ENCODE data around the gene ZIC5. TPM values are rescaled to one million over a fixed set of nuclear protein-coding genes. Genes with fewer than 3 reads are reported as not detected.

The ZIC5 gene
- total and polyA plus RNA-seq, 4 experiments from 2014 or later: not detected

DNA sequence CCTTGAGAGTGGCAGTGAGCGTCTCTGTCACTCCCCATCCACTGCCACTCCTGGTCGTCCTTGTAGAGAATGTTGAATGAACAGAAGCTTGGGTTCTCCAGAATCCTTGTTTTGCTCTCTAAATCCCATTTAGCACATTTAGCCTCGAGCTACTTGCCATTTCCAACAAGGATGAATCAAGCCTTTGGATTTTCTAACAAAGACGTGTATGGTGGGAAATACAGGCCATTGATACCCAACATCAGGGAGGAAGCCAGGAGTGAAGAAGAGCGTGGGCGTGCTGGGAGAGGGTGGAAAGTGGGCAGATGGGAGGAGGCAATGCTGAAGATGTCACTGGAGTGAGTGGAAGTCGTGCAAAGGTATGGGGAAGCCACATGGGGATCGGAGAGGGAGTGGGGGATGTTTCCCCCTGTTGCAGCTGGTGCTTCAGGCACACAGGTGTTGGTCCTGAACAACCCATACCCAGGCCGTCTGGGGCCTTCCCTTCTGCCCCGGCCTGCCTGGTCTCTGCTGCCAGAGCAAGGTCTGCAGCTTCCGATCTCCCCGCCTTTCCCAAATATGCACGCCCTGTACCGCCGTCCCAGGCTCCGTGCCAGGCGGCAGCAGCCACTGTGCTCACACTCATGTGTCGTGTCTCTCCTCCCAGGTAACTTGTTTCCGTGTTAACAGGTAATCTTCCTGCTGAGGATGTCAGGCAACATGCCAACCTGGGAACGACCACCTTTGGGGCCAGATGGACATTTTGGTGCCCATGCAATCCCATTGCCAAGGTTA, 48.7 kb downstream of the ZIC5 start:
- intact Hi-C loops (cut with micrococcal nuclease): no loop called here
- ChIA-PET CTCF (ENCODE audit: partially characterized antibody) (interaction anchor here (1.3 to 1.8 kb wide), 3 partner anchors 10 to 312 kb away, joined by 3 to 8 read pairs (median 7); no protein-coding TSS in a partner anchor), POLR2A (ENCODE audit: partially characterized antibody) (interaction anchor here (1.7 kb wide), 1 partner anchor 41 kb away, joined by 3 read pairs; no protein-coding TSS in a partner anchor)
- Histone ChIP-seq H3K36me3 (ENCODE audit: insufficient read depth, low read length) (no peaks in the 10 kb centered on the region), H3K4me3 (ENCODE audit: low read length in 2 of 2) (no peak overlapping the region), H3K9me3 (ENCODE audit: control insufficient read depth in 1 of 2, low read length in 2 of 2) (no peaks in the 10 kb centered on the region), H3K4me1 (ENCODE audit: insufficient read depth, low read length) (no peaks in the 10 kb centered on the region), H3K27me3 (ENCODE audit: insufficient read depth, low read length) (no peaks in the 10 kb centered on the region), H3K27ac (ENCODE audit: low read depth, low read length) (no peak overlapping the region)
- no peak for DNase-seq
- H3K36me3 Mint-ChIP-seq: peaks cover 0 to 4% of the 10 kb centered on the region in 2 donors
- peaks cover 0 to 5% (median 0%) of the 10 kb centered on the region in 8 donors for H3K9me3 Mint-ChIP-seq
- no peak overlapping the region for H3K27ac Mint-ChIP-seq
- H3K4me1 Mint-ChIP-seq: peaks cover 0 to 2% (median 0%) of the 10 kb centered on the region in 4 donors
- no peak overlapping the region for H3K4me3 Mint-ChIP-seq
- H3K27me3 Mint-ChIP-seq: peaks cover 8 to 28% of the 10 kb centered on the region in 2 donors

DNA sequence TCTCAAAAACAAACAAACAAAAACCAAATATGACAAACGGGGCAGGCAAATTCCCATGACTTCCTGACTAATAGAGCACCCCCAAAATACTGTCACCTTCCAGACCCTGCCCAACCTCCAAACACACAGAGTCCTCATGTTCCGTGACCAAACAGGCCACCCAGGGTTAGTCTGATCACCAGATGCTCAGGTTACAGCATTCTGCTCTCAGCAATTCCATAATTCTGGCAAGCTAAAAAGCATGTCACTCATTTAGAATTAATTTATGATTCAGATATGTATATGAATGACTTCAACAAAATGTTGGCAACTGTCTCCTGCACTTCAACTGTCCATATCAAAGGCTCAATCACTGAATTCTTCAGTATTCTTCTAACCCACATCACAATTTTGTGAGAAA, 52.4 kb downstream of the ZIC5 start:
- Histone ChIP-seq H3K4me1 (ENCODE audit: insufficient read depth, low read length) (peaks cover 7% of the 10 kb centered on the region), H3K27me3 (ENCODE audit: insufficient read depth, low read length) (no peaks in the 10 kb centered on the region), H3K4me3 (ENCODE audit: low read length in 2 of 2) (no peak overlapping the region), H3K9me3 (ENCODE audit: control insufficient read depth in 1 of 2, low read length in 2 of 2) (no peaks in the 10 kb centered on the region), H3K36me3 (ENCODE audit: insufficient read depth, low read length) (no peaks in the 10 kb centered on the region), H3K27ac (ENCODE audit: low read depth, low read length) (no peak overlapping the region)
- H3K4me1 Mint-ChIP-seq: peaks cover 3 to 11% (median 6%) of the 10 kb centered on the region in 4 donors
- H3K9me3 Mint-ChIP-seq: peaks cover 0 to 4% (median 0%) of the 10 kb centered on the region in 8 donors
- H3K36me3 Mint-ChIP-seq: peaks cover 0 to 4% of the 10 kb centered on the region in 2 donors
- no peak overlapping the region for H3K27ac Mint-ChIP-seq
- intact Hi-C loops (cut with micrococcal nuclease): no loop called here
- H3K27me3 Mint-ChIP-seq: peaks cover 4 to 16% of the 10 kb centered on the region in 2 donors
- no peak overlapping the region for H3K4me3 Mint-ChIP-seq
- CTCF ChIA-PET (ENCODE audit: partially characterized antibody): interaction anchor here (0.6 to 2.3 kb wide), 7 partner anchors 9 to 597 kb away, joined by 3 to 15 read pairs (median 4); no protein-coding TSS in a partner anchor
- POLR2A ChIA-PET (ENCODE audit: partially characterized antibody): interaction anchor here (1.6 kb wide), 1 partner anchor 262 kb away, joined by 7 read pairs; no protein-coding TSS in a partner anchor
- DNase-seq: no peak

DNA sequence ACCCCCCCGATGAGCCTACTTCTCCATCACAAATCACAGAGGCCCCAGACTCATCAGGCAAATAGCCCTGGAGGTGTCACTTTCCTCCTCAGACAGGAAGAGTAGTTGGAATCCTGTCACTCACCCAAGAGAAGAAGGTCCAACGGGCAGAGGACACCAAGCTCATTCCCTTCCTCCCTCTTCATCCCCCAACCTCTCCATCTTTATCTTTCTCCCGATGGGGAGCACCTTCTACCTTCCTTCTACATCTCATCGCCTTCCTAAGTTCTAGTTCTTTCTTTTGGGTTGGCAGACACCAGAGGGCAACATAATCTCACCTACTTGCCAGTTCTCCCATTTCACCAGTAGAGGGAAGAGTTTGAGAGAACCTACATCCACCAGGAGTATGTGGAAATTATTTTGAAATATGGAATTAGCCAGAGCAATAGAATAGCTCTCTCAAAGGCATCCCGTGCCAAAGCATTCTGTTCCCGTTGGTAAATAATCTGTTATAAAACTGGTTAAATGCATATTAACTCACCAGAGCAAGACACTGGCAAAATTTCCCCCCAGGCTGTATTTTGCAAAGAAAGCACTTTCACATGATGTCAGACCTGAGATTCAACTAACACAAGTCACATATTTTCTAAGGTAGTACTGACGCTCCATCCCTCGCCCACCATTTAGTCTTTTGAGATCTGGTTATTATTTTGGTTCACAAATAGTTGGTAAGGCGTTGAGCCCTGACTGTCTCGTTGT, 55.0 kb downstream of the ZIC5 start:
- DNase-seq: peak; percentile 45 to 52 (median 49)
- ChIA-PET CTCF (ENCODE audit: partially characterized antibody) (interaction anchor here (0.7 to 6.4 kb wide), 27 partner anchors 9 to 606 kb away, joined by 3 to 78 read pairs (median 3); no protein-coding TSS in a partner anchor), POLR2A (ENCODE audit: partially characterized antibody) (interaction anchor here (0.8 kb wide), 1 partner anchor 260 kb away, joined by 3 read pairs; no protein-coding TSS in a partner anchor)
- H3K27me3 Mint-ChIP-seq: peaks cover 0 to 2% of the 10 kb centered on the region in 2 donors
- intact Hi-C loops (cut with micrococcal nuclease): loop anchor here (1.0 kb wide), 4 partner anchors 260 to 598 kb away; no protein-coding TSS in a partner anchor
- no peak overlapping the region for H3K4me3 Mint-ChIP-seq
- Histone ChIP-seq H3K9me3 (ENCODE audit: control insufficient read depth in 1 of 2, low read length in 2 of 2) (no peaks in the 10 kb centered on the region), H3K36me3 (ENCODE audit: insufficient read depth, low read length) (no peaks in the 10 kb centered on the region), H3K4me3 (ENCODE audit: low read length in 2 of 2) (no peak overlapping the region), H3K27ac (ENCODE audit: low read depth, low read length) (no peak overlapping the region), H3K27me3 (ENCODE audit: insufficient read depth, low read length) (no peaks in the 10 kb centered on the region), H3K4me1 (ENCODE audit: insufficient read depth, low read length) (peaks cover 24% of the 10 kb centered on the region)
- H3K9me3 Mint-ChIP-seq: no peaks in the 10 kb centered on the region
- H3K4me1 Mint-ChIP-seq: peaks cover 12 to 21% (median 18%) of the 10 kb centered on the region in 4 donors
- H3K27ac Mint-ChIP-seq: no peak overlapping the region
- no peaks in the 10 kb centered on the region for H3K36me3 Mint-ChIP-seq

DNA sequence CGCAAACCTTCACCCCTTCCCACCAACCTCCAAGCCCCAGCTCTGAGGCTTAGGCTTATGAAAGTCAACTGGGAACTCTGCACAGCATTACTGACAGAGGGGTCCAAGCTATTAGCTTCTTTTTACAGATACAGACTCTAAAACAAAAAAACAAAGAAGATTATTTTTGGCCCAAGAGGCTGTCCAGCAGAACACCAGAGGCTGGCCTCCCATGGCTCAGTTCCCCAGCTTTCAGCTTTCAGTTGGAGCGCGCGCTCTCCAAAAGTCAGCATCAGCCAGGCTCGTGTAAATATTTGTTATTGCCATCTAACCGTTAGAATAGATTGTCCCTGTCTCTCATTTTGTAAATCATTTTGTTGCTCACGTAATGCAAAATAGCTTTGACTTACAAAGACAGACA, 58.4 kb downstream of the ZIC5 start:
- intact Hi-C loops (cut with micrococcal nuclease): no loop called here
- no peaks in the 10 kb centered on the region for H3K36me3 Mint-ChIP-seq
- Histone ChIP-seq H3K4me1 (ENCODE audit: insufficient read depth, low read length) (peaks cover 34% of the 10 kb centered on the region), H3K36me3 (ENCODE audit: insufficient read depth, low read length) (no peaks in the 10 kb centered on the region), H3K9me3 (ENCODE audit: control insufficient read depth in 1 of 2, low read length in 2 of 2) (no peaks in the 10 kb centered on the region), H3K4me3 (ENCODE audit: low read length in 2 of 2) (no peak overlapping the region), H3K27me3 (ENCODE audit: insufficient read depth, low read length) (no peaks in the 10 kb centered on the region), H3K27ac (ENCODE audit: low read depth, low read length) (no peak overlapping the region)
- ChIA-PET CTCF (ENCODE audit: partially characterized antibody) (interaction anchor here (0.7 to 6.4 kb wide), 10 partner anchors 9 to 602 kb away, joined by 3 to 78 read pairs (median 5); no protein-coding TSS in a partner anchor), POLR2A (ENCODE audit: partially characterized antibody) (interaction anchor here (1.1 to 3.3 kb wide), 3 partner anchors 8 to 256 kb away, joined by 3 to 20 read pairs (median 3); no protein-coding TSS in a partner anchor)
- no peak for DNase-seq
- no peak overlapping the region for H3K27ac Mint-ChIP-seq
- H3K4me1 Mint-ChIP-seq: peaks cover 21 to 36% (median 24%) of the 10 kb centered on the region in 4 donors
- H3K9me3 Mint-ChIP-seq: peaks cover 0 to 1% (median 0%) of the 10 kb centered on the region in 8 donors
- H3K27me3 Mint-ChIP-seq: peaks cover 0 to 4% of the 10 kb centered on the region in 2 donors
- no peak overlapping the region for H3K4me3 Mint-ChIP-seq

Other genes starting within 250 kb of the ZIC5 start
- gene ZIC2, start 10.0 kb upstream of the ZIC5 start, total RNA-seq: not detected
- gene ZIC2, start 10.0 kb upstream of the ZIC5 start, polyA plus RNA-seq: not detected
- gene PCCA, start 117.3 kb upstream of the ZIC5 start, total RNA-seq: 1 to 10 TPM; 8.7 to 9.7 TPM
- 1 to 10 TPM; 4.4 to 6.2 TPM for gene PCCA, start 117.3 kb upstream of the ZIC5 start, polyA plus RNA-seq

All from CD4-positive, alpha-beta memory T cell (primary cell).